Fibroblast of lung (primary cell): Measurements from ENCODE around the gene ATP5MK. TPM values are rescaled to one million over a fixed set of nuclear protein-coding genes. Genes with fewer than 3 reads are reported as not detected.

Source experiments
- DNase-seq, 2 donors: peaks; one replicate each; pipeline versions ENCODE4 v3.0.0 to v3.0.0-alpha.2; 2010; ENCODE audit warnings: low read depth in 2 of 2
- H2AFZ ChIP-seq: 2 replicates; pipeline ENCODE4 v1.5.1; 2012; ENCODE audit warnings: low read length, control low read depth, inconsistent platforms
- H3K27ac ChIP-seq: 2 replicates; pipeline ENCODE4 v1.5.1; 2011; ENCODE audit warnings: low read length, control low read depth; ENCODE audit not compliant: insufficient read depth
- H3K27me3 ChIP-seq: 2 replicates; pipeline ENCODE4 v1.5.1; 2011; ENCODE audit warnings: mild to moderate bottlenecking, low read length; ENCODE audit not compliant: control insufficient read depth, insufficient read depth
- H3K36me3 ChIP-seq: 2 replicates; pipeline ENCODE4 v1.5.1; 2011; ENCODE audit warnings: low read length; ENCODE audit not compliant: control insufficient read depth, insufficient read depth
- H3K4me1 ChIP-seq: 2 replicates; pipeline ENCODE4 v1.5.1; 2011; ENCODE audit warnings: low read length; ENCODE audit not compliant: control insufficient read depth, insufficient read depth; ENCODE audit errors: extremely low read depth
- H3K4me2 ChIP-seq: 2 replicates; pipeline ENCODE4 v1.5.1; 2011; ENCODE audit warnings: low read length, control low read depth; ENCODE audit not compliant: insufficient read depth; ENCODE audit errors: extremely low read depth
- H3K4me3 ChIP-seq, 4 experiments: fragments of 200-600 bp in 1 of 4; sonication (generic) in 1 of 4; replicated peaks in 1 of 4; 2 replicates each; pipeline ENCODE4 v1.5.1; 2011 to 2016; ENCODE audit warnings: low read length in 4 of 4, low read depth in 3 of 4, mild to moderate bottlenecking in 3 of 4, control low read depth in 2 of 4, inconsistent platforms in 1 of 4, mixed read lengths in 1 of 4; ENCODE audit not compliant: insufficient read depth in 1 of 4; ENCODE audit errors: control extremely low read depth in 1 of 4
- H3K79me2 ChIP-seq: 2 replicates; pipeline ENCODE4 v1.5.1; 2012; ENCODE audit warnings: mild to moderate bottlenecking, low read length, inconsistent platforms; ENCODE audit not compliant: control insufficient read depth, insufficient read depth
- H3K9ac ChIP-seq: 2 replicates; pipeline ENCODE4 v1.5.1; 2011; ENCODE audit warnings: mild to moderate bottlenecking, low read length, control low read depth; ENCODE audit not compliant: insufficient read depth
- H3K9me3 ChIP-seq: 2 replicates; pipeline ENCODE4 v1.5.1; 2012; ENCODE audit warnings: low read depth, low read length; ENCODE audit not compliant: control insufficient read depth, insufficient read depth
- H4K20me1 ChIP-seq: 2 replicates; pipeline ENCODE4 v1.5.1; 2011; ENCODE audit warnings: low read length; ENCODE audit not compliant: control insufficient read depth, insufficient read depth; ENCODE audit errors: extremely low read depth
- CTCF ChIP-seq, 2 donors: IDR thresholded peaks in 1 of 2; conservative IDR thresholded peaks in 1 of 2; 1 replicate in 1 of 2; 2 replicates in 1 of 2; pipeline ENCODE4 v1.5.1; 2011 to 2012; ENCODE audit warnings: low read length in 2 of 2, control low read depth in 1 of 2, inconsistent platforms in 1 of 2, low read depth in 1 of 2, mild to moderate bottlenecking in 1 of 2
- EZH2 ChIP-seq: IDR thresholded peaks from 2 replicates; pipeline ENCODE4 v1.5.1; 2012; ENCODE audit warnings: low read length, control low read depth, mild to moderate bottlenecking; ENCODE audit errors: missing control alignments
- polyA plus RNA-seq, 2 donors: library from polyadenylated mRNA; depleted of rRNA in 1 of 2; stranded (reverse) in 1 of 2; unstranded in 1 of 2; fragments of >200 nt; gene quantifications; 2 replicates each; pipeline ENCODE4 v1.2.1, GENCODE V29; 2011 to 2012; ENCODE audit warnings: missing spikeins in 1 of 2
- total RNA-seq: library from RNA; depleted of rRNA; stranded (reverse); fragments of >200 nt; gene quantifications from 2 replicates; pipeline ENCODE4 v1.2.1, GENCODE V29; 2014

Gene ATP5MK
- total and polyA plus RNA-seq, 2 donors (not counting 1 experiment from before 2014, with no cell fraction given) = 155 to 386 TPM

- H3K4me2 ChIP-seq = no peak overlapping the region
- no peak for DNase-seq
- peaks cover 28% of the 10 kb centered on the region for H3K4me1 ChIP-seq
- TF ChIP-seq CTCF (conservative IDR thresholded peaks at IDR 0.05 in 1 of 2, IDR thresholded peaks at IDR 0.05 in 1 of 2; ENCODE audit: low read depth in 1 of 2, low read length in 2 of 2) = no peak
- no peak for TF ChIP-seq EZH2
- H3K27me3 ChIP-seq = no peaks in the 10 kb centered on the region
- peaks cover 16% of the 10 kb centered on the region for H3K79me2 ChIP-seq
- no peaks in the 10 kb centered on the region for H3K9me3 ChIP-seq
- no peak overlapping the region for H3K9ac ChIP-seq
- no peak overlapping the region for H3K4me3 ChIP-seq
- no peak overlapping the region for H2AFZ ChIP-seq
- H3K27ac ChIP-seq = no peak overlapping the region
- no peaks in the 10 kb centered on the region for H4K20me1 ChIP-seq
- H3K36me3 ChIP-seq = peaks cover 41% of the 10 kb centered on the region
Measured at GRCh38 chr10:103443475-103444185, 47.4 kb upstream of the ATP5MK start.

GRCh38 chr10:103442031-103442461 is 45.8 kb upstream of the ATP5MK start:
- peak; percentile 31 to 69 for DNase-seq
- Histone ChIP-seq H2AFZ (no peak overlapping the region), H3K4me3 (no peak overlapping the region), H3K9me3 (no peaks in the 10 kb centered on the region), H3K4me1 (peaks cover 24% of the 10 kb centered on the region), H3K27me3 (no peaks in the 10 kb centered on the region), H3K27ac (peak overlapping the region; percentile 52), H3K4me2 (no peak overlapping the region), H3K79me2 (peaks cover 7% of the 10 kb centered on the region), H4K20me1 (no peaks in the 10 kb centered on the region), H3K9ac (no peak overlapping the region), H3K36me3 (peaks cover 35% of the 10 kb centered on the region)
- TF ChIP-seq CTCF (conservative IDR thresholded peaks at IDR 0.05 in 1 of 2, IDR thresholded peaks at IDR 0.05 in 1 of 2; ENCODE audit: low read depth in 1 of 2, low read length in 2 of 2) (no peak), EZH2 (no peak)

GRCh38 chr10:103441611-103442010 is 45.3 kb upstream of the ATP5MK start:
- peaks cover 32% of the 10 kb centered on the region for H3K36me3 ChIP-seq

More at GRCh38 chr10:103441611-103442010, 45.3 kb upstream of the ATP5MK start:
- H3K9ac ChIP-seq = no peak overlapping the region
- DNase-seq = no peak
- H3K4me1 ChIP-seq = peaks cover 21% of the 10 kb centered on the region
- no peak overlapping the region for H3K4me2 ChIP-seq
- no peaks in the 10 kb centered on the region for H3K27me3 ChIP-seq
- no peak overlapping the region for H3K4me3 ChIP-seq
- H3K27ac ChIP-seq = peak overlapping the region; percentile 37
- H2AFZ ChIP-seq = no peak overlapping the region
- TF ChIP-seq EZH2 (no peak), CTCF (conservative IDR thresholded peaks at IDR 0.05 in 1 of 2, IDR thresholded peaks at IDR 0.05 in 1 of 2; ENCODE audit: low read depth in 1 of 2, low read length in 2 of 2) (no peak)
- H3K9me3 ChIP-seq = no peaks in the 10 kb centered on the region
- H4K20me1 ChIP-seq = no peaks in the 10 kb centered on the region
- H3K79me2 ChIP-seq = peaks cover 4% of the 10 kb centered on the region
